ENCODE measurements around the gene DGKQ. TPM values are rescaled to one million over a fixed set of nuclear protein-coding genes. Genes with fewer than 3 reads are reported as not detected.

Gene DGKQ
- total RNA-seq, 2 experiments from 2014 or later = 22.9 to 27.6 TPM

DNA sequence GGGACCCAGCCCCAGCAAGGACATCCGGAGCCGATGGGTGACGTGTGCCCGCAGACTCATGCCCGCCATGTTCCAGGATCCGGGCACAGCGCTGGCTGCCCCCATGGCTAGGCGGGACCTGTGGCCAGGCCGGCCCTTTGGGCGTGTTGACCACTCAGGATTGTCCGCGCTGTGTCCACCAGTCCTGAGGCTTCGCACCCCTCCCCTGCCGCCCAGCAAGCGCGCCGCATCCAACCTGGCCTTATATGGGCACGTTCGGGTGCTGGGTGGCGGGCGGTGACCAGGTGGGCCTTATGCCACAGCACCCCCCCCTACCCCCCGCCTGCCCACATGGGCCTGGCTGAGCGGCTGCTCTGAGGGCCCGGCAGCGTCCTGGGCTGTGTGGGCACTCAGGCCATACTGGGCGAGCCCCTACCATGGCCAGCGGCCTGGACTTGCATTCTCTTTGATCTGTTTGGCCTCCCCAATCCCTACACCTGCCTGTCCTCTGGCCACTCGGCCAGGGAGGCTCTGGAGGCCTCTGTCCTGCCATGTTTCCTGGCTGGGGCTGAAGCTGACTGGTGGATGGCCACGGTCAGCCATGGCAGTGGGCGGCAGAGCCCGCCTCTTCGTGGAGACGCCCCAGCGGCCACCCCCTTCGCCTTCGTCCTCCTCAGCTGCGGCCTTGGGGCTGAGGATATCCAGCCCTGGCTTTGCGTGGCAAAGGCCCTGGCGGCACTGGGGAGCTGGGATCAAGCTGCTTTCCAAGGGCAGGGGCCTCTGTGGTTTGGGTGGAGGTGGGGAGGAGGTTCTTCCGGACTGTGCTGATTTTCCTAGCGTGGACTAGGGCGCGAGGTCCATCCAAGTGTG is 40.1 kb upstream of the DGKQ start:
- CTCF ChIA-PET = no interaction called here
- no peak overlapping the region for H3K27ac Mint-ChIP-seq
- peaks cover 15% of the 10 kb centered on the region for H3K4me1 Mint-ChIP-seq
- no peaks in the 10 kb centered on the region for H3K36me3 Mint-ChIP-seq
- H3K9me3 Mint-ChIP-seq (ENCODE audit: low read depth) = no peaks in the 10 kb centered on the region
- no peak overlapping the region for H3K4me3 Mint-ChIP-seq
- H3K27me3 Mint-ChIP-seq = peaks cover 8% of the 10 kb centered on the region
- ATAC-seq = no peak
- no peak for DNase-seq

DNA sequence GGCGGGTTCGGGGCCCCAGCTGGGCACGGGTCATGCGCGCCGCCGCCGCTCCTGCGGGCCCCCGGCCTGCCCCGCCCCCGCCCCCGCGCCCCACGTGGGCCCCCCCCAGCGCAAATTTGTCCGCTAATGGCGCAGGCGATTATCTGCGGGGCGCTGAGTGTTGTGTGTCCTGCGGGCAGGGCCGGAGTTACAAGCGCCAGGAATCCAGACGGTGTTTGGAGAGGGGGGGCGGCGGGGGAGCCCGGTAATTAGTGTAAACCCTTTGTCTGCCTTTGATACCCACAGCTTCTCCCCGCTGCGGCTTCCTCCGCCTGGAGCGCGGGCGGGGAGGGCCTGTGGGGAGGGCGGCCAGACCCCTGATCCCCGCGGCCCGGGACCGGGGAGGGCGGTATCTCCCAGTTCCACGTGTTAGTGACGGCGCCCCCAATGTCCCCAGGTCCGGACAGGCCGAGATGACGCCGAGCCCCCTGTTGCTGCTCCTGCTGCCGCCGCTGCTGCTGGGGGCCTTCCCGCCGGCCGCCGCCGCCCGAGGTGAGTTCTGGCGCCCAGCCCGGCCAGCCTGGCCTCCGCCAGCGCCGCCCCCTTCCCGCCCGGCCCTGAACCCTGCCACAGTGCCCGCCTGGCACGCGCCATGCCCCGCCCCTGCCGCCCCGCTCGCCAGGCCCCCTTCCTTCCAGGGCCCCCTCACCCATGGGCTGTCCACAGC is 38.8 kb upstream of the DGKQ start:
- DNase-seq (peak; percentile 53), ATAC-seq (no peak)
- no peaks in the 10 kb centered on the region for H3K36me3 Mint-ChIP-seq
- peaks cover 15% of the 10 kb centered on the region for H3K4me1 Mint-ChIP-seq
- no peak overlapping the region for H3K27ac Mint-ChIP-seq
- CTCF ChIA-PET = no interaction called here
- H3K4me3 Mint-ChIP-seq = peak overlapping the region; percentile 15
- no peaks in the 10 kb centered on the region for H3K9me3 Mint-ChIP-seq (ENCODE audit: low read depth)
- peaks cover 18% of the 10 kb centered on the region for H3K27me3 Mint-ChIP-seq

DNA sequence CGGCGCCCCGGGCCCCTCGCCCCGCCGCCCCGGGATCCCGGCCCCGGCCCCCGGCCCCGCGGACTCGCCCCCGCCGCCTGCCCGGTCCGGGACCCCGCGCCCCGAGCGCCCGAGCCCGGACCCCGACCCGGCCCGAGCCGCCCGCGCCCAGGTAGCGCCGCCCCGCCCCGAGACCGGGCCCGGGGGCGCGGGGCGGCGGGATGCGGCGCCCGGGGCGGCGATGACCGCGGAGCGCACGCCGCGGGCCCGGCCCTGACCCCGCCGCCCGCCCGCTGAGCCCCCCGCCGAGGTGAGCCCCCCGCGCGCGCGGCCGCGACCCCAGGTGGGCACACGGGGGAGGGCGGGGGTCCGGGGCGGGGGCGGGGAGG is 38.3 kb upstream of the DGKQ start:
- no peak for DNase-seq
- Mint-ChIP-seq H3K9me3 (ENCODE audit: low read depth) (no peaks in the 10 kb centered on the region), H3K4me1 (peaks cover 15% of the 10 kb centered on the region), H3K27ac (no peak overlapping the region), H3K27me3 (peaks cover 23% of the 10 kb centered on the region), H3K4me3 (no peak overlapping the region), H3K36me3 (no peaks in the 10 kb centered on the region)
- CTCF ChIA-PET = no interaction called here
- no peak for ATAC-seq

DNA sequence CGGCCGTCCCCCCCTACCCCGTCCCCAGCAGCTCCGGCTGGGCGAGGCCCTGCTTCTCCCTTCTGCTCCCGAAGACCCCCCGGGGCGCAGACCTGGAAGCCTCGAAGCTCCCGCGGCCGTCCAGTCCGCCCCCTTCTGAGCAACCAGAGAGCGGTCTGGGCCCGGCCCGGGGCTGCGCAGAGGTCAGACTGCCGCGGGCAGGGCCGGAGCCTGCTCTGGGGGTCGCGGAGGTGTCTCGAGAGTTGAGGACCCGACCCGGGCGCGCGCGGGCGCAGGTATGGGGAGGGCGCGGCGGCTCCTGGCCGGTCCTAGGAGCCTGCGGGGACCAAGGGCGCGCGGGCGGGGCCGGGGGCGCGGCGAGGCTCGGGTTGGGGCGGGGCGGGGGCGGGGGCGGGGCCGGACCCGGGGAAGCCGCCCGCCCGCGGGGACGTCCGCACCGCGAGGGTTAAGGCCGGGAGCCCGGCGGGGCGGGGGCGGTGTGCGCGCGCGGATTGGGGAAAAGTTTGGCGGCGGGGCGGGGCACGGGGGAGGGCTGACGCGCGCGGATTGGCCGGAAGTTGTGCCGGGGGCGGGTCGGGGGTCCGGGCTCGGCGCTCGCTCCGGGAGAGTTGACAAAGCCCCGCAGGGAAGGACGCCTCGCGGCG is 37.8 kb upstream of the DGKQ start, which contains the start of gene FGFRL1:
FGFRL1 (plus strand) TSS at position 605 of the 644 bp plus-strand sequence. CDS start 860 bp downstream, outside the sequence.
- peak; percentile 93 for DNase-seq
- H3K27me3 Mint-ChIP-seq = peaks cover 27% of the 10 kb centered on the region
- no peaks in the 10 kb centered on the region for H3K9me3 Mint-ChIP-seq (ENCODE audit: low read depth)
- ATAC-seq = peak; percentile 64
- no peaks in the 10 kb centered on the region for H3K36me3 Mint-ChIP-seq
- CTCF ChIA-PET = interaction anchor here (1.1 to 1.5 kb wide), 3 partner anchors 9 to 236 kb away, joined by 3 to 4 read pairs (median 3); no protein-coding TSS in a partner anchor
- H3K27ac Mint-ChIP-seq = peak within 1 kb of the TSS; percentile 89
- H3K4me3 Mint-ChIP-seq = peak within 1 kb of the TSS; percentile 71
- H3K4me1 Mint-ChIP-seq = peaks cover 15% of the 10 kb centered on the region

DNA sequence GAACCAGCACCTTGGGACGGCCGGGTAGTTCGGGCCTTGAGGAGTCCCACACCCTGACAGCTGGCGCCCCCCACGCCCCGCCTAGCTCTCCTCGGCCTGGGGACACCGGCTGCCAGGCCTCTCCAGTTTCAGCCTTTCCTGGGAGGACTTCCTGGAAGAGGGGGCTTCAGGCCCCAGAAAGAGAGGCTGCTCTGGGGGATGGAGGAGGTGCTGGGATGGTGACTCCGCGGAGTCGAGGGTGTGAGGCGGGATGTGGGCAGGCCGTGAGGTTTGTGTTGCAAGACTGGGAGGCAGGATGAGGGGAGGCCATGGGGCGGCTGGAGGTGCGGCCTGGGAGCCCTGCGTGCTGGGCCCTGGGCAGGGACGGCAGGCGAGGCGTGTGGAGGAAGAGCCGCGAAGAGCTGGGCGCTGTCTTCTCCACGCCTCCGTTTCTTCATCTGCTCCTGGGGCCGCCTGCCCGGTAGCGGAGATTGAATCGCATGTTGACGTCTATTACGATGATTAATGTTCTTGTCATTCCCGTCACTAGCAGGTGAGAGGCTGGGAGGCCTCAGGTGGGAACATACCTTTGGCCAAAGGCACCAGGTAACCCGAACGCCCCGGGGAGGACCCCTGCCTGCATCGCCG is 37.1 kb upstream of the DGKQ start:
- CTCF ChIA-PET = interaction anchor here (1.0 to 1.5 kb wide), 5 partner anchors 10 to 268 kb away, joined by 3 to 5 read pairs (median 3); partner anchors contain the start of gene IDUA
- peak; percentile 48 for ATAC-seq
- H3K27ac Mint-ChIP-seq = peak overlapping the region; percentile 89
- H3K9me3 Mint-ChIP-seq (ENCODE audit: low read depth) = no peaks in the 10 kb centered on the region
- DNase-seq = peak; percentile 92
- peaks cover 30% of the 10 kb centered on the region for H3K27me3 Mint-ChIP-seq
- H3K4me3 Mint-ChIP-seq = peak overlapping the region; percentile 71
- H3K4me1 Mint-ChIP-seq = peaks cover 15% of the 10 kb centered on the region
- H3K36me3 Mint-ChIP-seq = no peaks in the 10 kb centered on the region

DNA sequence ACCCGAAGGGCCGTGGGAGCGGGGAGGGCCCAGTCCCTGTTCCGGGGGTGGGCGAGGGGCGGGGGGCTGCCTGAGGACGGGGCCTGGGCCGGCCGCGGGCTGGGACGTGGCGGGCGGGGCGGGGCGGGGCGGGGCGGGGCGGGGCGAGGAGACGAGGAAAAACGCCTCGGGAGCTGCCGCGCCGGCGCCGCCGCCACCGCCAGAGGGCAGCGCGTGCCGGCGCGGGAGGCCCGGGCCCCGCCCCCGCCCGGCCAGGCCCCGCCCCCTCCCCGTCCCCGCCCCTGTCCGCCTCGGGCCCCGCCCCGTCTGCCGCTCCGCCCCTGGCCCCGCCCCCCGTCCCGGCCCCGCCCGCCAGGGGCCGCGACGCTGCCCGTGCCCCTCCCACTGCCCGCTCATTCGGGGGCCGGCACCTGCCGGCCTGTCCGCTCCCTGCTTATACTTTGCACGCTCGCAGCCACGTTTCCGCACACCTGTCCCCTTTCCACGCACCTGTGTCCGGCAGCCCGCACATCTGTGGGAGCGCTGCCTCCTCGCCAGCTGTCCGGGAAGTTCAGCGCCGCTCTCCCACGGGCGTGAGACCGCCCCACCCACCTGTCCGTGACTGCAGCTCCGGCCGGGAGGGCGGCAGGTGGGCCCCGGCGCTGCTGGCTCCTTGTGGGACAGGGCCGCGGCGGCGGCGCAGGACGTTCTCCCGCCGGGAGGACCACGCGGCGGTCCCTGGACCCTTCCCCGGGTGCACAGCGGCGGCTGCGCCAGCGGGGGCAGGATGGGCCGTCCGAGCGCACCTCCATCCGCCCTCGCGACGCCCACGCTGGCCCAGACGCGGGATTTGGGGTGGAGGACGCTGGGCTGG is 36.4 kb upstream of the DGKQ start:
- no peaks in the 10 kb centered on the region for H3K9me3 Mint-ChIP-seq (ENCODE audit: low read depth)
- peak overlapping the region; percentile 83 for H3K27ac Mint-ChIP-seq
- peak overlapping the region; percentile 74 for H3K4me3 Mint-ChIP-seq
- peaks cover 15% of the 10 kb centered on the region for H3K4me1 Mint-ChIP-seq
- CTCF ChIA-PET = interaction anchor here (0.7 to 1.5 kb wide), 7 partner anchors 11 to 267 kb away, joined by 3 to 5 read pairs (median 3); partner anchors contain the start of gene IDUA
- peak; percentile 60 for ATAC-seq
- DNase-seq = peak; percentile 82
- H3K36me3 Mint-ChIP-seq = no peaks in the 10 kb centered on the region
- peaks cover 31% of the 10 kb centered on the region for H3K27me3 Mint-ChIP-seq

DNA sequence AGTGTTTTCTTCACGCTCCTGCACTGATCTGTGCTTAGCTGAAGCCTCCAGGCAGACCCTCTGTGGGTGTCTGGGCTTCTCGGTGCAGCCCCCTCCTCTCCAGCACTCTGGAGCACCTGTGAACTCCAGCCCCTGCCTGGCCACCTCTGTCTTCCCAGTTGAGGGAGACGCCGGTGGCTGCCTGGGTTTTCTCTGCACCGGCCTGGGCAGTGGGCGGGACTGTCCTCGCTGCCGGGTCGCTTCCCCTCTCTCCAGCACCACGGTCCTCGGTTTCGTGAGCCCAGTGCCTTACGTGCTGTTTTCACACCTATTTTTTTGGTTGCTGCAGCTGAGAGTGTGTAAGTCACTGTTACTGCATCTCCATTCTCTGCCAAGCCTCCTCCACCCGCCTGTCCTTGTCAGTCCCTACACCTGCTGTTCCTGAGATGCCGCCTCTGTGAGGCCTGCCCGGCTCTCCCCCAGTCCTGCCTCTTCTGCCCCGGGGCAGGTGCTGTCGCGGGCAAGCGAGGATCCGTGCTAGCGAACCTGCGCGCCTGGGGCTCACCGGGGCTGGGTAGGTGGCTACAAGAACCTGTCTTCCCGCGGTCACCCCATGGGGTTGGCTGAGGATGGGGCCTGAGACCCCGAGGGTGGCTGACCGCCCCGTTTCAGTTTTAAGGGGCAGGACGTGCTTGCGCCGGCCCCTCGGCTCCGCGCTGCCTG is 35.6 kb upstream of the DGKQ start:
- peaks cover 15% of the 10 kb centered on the region for H3K4me1 Mint-ChIP-seq
- peaks cover 34% of the 10 kb centered on the region for H3K27me3 Mint-ChIP-seq
- peak; percentile 58 for DNase-seq
- H3K9me3 Mint-ChIP-seq (ENCODE audit: low read depth) = no peaks in the 10 kb centered on the region
- no peak overlapping the region for H3K27ac Mint-ChIP-seq
- H3K4me3 Mint-ChIP-seq = peak overlapping the region; percentile 65
- ATAC-seq = peak; percentile 1
- no peaks in the 10 kb centered on the region for H3K36me3 Mint-ChIP-seq
- CTCF ChIA-PET = interaction anchor here (1.1 kb wide), 1 partner anchor 75 kb away, joined by 3 read pairs; no protein-coding TSS in a partner anchor

DNA sequence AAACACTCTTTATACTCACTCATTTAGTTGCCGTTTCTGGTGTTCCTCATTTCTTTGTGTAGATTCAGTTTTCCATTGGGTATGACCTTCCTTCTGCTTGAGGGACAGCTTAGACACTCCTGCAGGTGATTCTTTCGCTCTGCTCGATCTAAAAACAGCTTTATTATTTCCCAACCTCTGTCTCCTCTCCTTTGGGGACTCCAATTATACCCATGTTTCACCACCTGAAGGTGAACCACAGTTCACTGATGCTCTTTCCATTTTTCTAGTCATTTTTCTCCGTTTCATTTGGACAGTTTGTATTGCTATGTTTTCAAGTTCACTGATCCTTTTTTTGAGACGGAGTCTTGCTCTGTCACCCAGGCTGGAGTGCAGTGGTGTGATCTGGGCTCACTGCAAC is 33.5 kb upstream of the DGKQ start:
- no peak overlapping the region for H3K4me3 Mint-ChIP-seq
- peaks cover 13% of the 10 kb centered on the region for H3K4me1 Mint-ChIP-seq
- H3K36me3 Mint-ChIP-seq = no peaks in the 10 kb centered on the region
- no peak for ATAC-seq
- H3K9me3 Mint-ChIP-seq (ENCODE audit: low read depth) = no peaks in the 10 kb centered on the region
- DNase-seq = no peak
- no peak overlapping the region for H3K27ac Mint-ChIP-seq
- peaks cover 37% of the 10 kb centered on the region for H3K27me3 Mint-ChIP-seq
- CTCF ChIA-PET = interaction anchor here (1.6 kb wide), 1 partner anchor 20 kb away, joined by 3 read pairs; the partner anchor contains the start of gene IDUA

DNA sequence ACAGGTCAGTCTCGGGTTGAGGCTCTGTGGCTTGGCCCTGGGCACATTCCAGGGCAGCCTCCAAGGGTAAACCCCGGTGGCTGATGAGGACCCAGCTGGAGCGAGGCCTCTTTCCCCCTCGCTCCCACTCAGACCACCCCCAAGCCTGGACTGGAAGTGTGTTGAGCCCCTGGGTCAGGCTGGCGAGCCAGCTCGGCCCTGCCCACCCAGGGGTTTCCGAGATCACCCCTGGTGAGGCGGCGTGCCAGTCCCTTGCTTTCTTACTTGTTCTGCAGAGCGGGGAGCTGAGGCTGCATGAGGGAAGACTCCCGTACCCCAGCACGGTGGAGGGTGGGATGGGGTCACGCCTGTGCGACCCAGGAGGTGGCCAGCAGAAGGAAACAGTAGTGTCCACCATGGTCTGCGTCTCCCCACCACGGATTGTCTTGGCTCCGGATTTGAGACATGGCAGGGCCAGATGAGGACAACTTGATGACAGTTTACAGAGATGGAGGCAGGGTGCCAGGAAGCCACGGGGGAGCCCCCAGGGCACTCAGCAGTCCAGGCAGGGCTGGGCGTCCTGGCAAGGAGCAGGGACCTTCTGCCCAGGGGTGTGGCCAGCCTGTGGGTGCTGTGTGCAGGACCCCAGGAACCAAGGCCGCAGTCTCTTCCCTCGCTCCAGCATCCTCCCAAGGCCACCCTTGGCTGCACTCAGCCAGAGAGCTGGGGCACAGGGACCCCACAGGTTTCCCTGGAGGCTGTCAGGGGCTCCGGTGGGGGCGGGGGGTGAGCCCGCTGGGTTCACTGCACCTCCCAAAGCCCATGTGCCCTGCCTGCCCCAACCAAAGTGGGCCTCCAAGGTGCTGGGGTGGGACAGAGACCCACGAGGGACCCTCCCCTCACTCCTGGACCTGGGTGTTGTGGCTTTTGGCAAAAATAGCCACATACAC is 31.5 kb upstream of the DGKQ start:
- Mint-ChIP-seq H3K27me3 (peaks cover 41% of the 10 kb centered on the region), H3K9me3 (ENCODE audit: low read depth) (no peaks in the 10 kb centered on the region), H3K27ac (no peak overlapping the region), H3K4me1 (peaks cover 8% of the 10 kb centered on the region), H3K36me3 (no peaks in the 10 kb centered on the region), H3K4me3 (no peak overlapping the region)
- ATAC-seq = no peak
- DNase-seq = no peak
- CTCF ChIA-PET = no interaction called here

DNA sequence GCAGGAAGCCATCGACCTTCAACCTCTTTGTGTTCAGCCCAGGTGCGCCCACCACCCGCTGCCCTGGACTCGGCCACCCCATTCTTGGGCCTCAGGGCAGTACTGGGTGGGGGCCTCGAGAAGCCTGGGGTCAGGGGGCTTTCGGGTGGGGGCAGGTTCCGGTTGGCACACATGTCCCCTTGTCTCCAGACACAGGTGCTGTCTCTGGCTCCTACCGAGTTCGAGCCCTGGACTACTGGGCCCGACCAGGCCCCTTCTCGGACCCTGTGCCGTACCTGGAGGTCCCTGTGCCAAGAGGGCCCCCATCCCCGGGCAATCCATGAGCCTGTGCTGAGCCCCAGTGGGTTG is 30.7 kb upstream of the DGKQ start:
- no peaks in the 10 kb centered on the region for H3K36me3 Mint-ChIP-seq
- no peaks in the 10 kb centered on the region for H3K9me3 Mint-ChIP-seq (ENCODE audit: low read depth)
- ATAC-seq (no peak), DNase-seq (no peak)
- peaks cover 6% of the 10 kb centered on the region for H3K4me1 Mint-ChIP-seq
- CTCF ChIA-PET = no interaction called here
- H3K27me3 Mint-ChIP-seq = peaks cover 41% of the 10 kb centered on the region
- H3K4me3 Mint-ChIP-seq = no peak overlapping the region
- no peak overlapping the region for H3K27ac Mint-ChIP-seq

Measured in activated CD8-positive, alpha-beta memory T cell treated with anti-CD3 and anti-CD28 coated beads, Interleukin-2, amount 10 ng/mL, durations not matched to agents 7 days and 5 days (primary cell).